Neural cell (in vitro differentiated cells): ENCODE measurements around the gene USP15.

Source experiments
- EP300 ChIP-seq: fragments of 450-650 bp; conservative IDR thresholded peaks from 2 replicates; pipeline ENCODE4 v1.6.1; 2014; ENCODE audit warnings: antibody characterized with exemption, mild to moderate bottlenecking, moderate library complexity; ENCODE audit not compliant: poor library complexity, severe bottlenecking
- EZH2 ChIP-seq: fragments of 200-600, 300-800 bp; shearing (Covaris generic), sonication (generic); IDR thresholded peaks from 2 replicates; pipeline ENCODE4 v1.6.1; 2014; ENCODE audit warnings: antibody characterized with exemption, low read length, borderline replicate concordance, mild to moderate bottlenecking; ENCODE audit not compliant: insufficient read depth, poor library complexity, severe bottlenecking
- POLR2AphosphoS5 ChIP-seq: IDR thresholded peaks from 2 replicates; pipeline ENCODE4 v1.6.1; 2012
- RAD21 ChIP-seq: fragments of 450-650 bp; conservative IDR thresholded peaks from 2 replicates; pipeline ENCODE4 v1.6.1; 2014; ENCODE audit warnings: antibody characterized with exemption, mild to moderate bottlenecking, moderate library complexity
- REST ChIP-seq: IDR thresholded peaks from 2 replicates; pipeline ENCODE4 v1.6.1; 2012; ENCODE audit warnings: borderline replicate concordance
- TF ChIP-seq, protein P1 (sequence below): fragments of 450-650 bp; IDR thresholded peaks from 2 replicates; pipeline ENCODE4 v1.5.1; 2014; ENCODE audit warnings: antibody characterized with exemption, mild to moderate bottlenecking, moderate library complexity; ENCODE audit not compliant: poor library complexity, severe bottlenecking

DNA sequence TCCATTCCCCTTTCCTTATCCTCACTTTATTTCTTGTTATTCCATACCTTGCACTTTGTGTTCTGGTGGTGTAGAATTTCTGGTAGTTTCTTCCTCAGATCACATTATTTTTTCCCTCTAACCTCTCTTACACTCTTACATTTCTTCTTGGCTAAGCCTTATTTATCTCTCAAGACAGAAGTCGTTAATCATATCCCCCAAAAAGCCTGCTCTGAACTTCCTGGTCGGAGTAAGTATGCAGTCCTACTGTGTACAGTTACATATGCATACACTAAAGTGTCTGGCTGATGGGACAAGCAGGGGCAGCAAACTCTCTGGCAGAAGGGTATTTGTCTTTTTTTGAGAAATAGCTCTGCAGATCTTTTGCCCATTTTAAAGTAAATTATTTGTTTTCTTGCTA lies 33.1 kb upstream of the USP15 start:
- no peak for TF ChIP-seq EP300
- TF ChIP-seq EZH2 = no peak
- TF ChIP-seq, protein P1, sequence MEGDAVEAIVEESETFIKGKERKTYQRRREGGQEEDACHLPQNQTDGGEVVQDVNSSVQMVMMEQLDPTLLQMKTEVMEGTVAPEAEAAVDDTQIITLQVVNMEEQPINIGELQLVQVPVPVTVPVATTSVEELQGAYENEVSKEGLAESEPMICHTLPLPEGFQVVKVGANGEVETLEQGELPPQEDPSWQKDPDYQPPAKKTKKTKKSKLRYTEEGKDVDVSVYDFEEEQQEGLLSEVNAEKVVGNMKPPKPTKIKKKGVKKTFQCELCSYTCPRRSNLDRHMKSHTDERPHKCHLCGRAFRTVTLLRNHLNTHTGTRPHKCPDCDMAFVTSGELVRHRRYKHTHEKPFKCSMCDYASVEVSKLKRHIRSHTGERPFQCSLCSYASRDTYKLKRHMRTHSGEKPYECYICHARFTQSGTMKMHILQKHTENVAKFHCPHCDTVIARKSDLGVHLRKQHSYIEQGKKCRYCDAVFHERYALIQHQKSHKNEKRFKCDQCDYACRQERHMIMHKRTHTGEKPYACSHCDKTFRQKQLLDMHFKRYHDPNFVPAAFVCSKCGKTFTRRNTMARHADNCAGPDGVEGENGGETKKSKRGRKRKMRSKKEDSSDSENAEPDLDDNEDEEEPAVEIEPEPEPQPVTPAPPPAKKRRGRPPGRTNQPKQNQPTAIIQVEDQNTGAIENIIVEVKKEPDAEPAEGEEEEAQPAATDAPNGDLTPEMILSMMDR = no peak
- TF ChIP-seq POLR2AphosphoS5 = no peak
- no peak for TF ChIP-seq REST
- no peak for TF ChIP-seq RAD21
